HG03139 (cell line): ENCODE results near the gene TMSB4X.
"Not testable (repeated sequence)": the region's sequence is repeated elsewhere in the genome, so short reads cannot be mapped to it uniquely, and the experiment has no call there.

Experiments
- ATAC-seq: cut with Tn5 transposase; IDR thresholded peaks from one replicate; pipeline ENCODE4 v1.9.1; 2021; ENCODE audit not compliant: unreplicated experiment

TMSB4X gene

GRCh38 chrX:12954981-12955380 is 19.9 kb upstream of the TMSB4X start:
- ATAC-seq = no peak

- no peak for ATAC-seq
Measured at GRCh38 chrX:12955882-12956703, 18.8 kb upstream of the TMSB4X start.

- peak; percentile 57 for ATAC-seq
Measured at GRCh38 chrX:12956704-12957534, 18.0 kb upstream of the TMSB4X start.

GRCh38 chrX:12958059-12958458 is 16.9 kb upstream of the TMSB4X start:
- ATAC-seq = no peak

- no peak for ATAC-seq
Measured at GRCh38 chrX:12958461-12958860, 16.4 kb upstream of the TMSB4X start.

- ATAC-seq = no peak
Measured at GRCh38 chrX:12961196-12961718, 13.7 kb upstream of the TMSB4X start.

- ATAC-seq = no peak
Measured at GRCh38 chrX:12962041-12962504, 12.8 kb upstream of the TMSB4X start.

- not testable (repeated sequence) for ATAC-seq
Measured at GRCh38 chrX:12963210-12963850, 11.6 kb upstream of the TMSB4X start.

GRCh38 chrX:12965131-12965940 is 9.6 kb upstream of the TMSB4X start:
- no peak for ATAC-seq

GRCh38 chrX:12966151-12966550 is 8.8 kb upstream of the TMSB4X start:
- ATAC-seq = no peak

GRCh38 chrX:12967711-12968465 is 7.0 kb upstream of the TMSB4X start:
- ATAC-seq = no peak

GRCh38 chrX:12970691-12971202 is 4.2 kb upstream of the TMSB4X start:
- ATAC-seq = no peak

GRCh38 chrX:12971282-12972003 is 3.5 kb upstream of the TMSB4X start:
- ATAC-seq = no peak

GRCh38 chrX:12972243-12972642 is 2.7 kb upstream of the TMSB4X start:
- no peak for ATAC-seq

- no peak for ATAC-seq
Measured at GRCh38 chrX:12972878-12973560, 1.9 kb upstream of the TMSB4X start.

- ATAC-seq = no peak
Measured at GRCh38 chrX:12973561-12974304, 1.2 kb upstream of the TMSB4X start.

- ATAC-seq = no peak
Measured at GRCh38 chrX:12974305-12974795, 560 bp upstream of the TMSB4X start.

GRCh38 chrX:12975670-12975965 is 708 bp downstream of the TMSB4X start:
- ATAC-seq = no peak
